ENCODE results near the gene GPHA2.

GPHA2 gene

GRCh38 chr11:64929625-64930024 lies 6.1 kb downstream of the GPHA2 start:
- no peak for DNase-seq (ENCODE audit: low read depth)

- no peak for DNase-seq (ENCODE audit: low read depth)
Measured at GRCh38 chr11:64928957-64929356, 6.7 kb downstream of the GPHA2 start.

- DNase-seq (ENCODE audit: low read depth), result no peak
Measured at GRCh38 chr11:64926689-64927088, 9.0 kb downstream of the GPHA2 start.

GRCh38 chr11:64925536-64926436 lies 9.9 kb downstream of the GPHA2 start:
- no peak for DNase-seq (ENCODE audit: low read depth)

- no peak for DNase-seq (ENCODE audit: low read depth)
Measured at GRCh38 chr11:64924910-64925284, 10.8 kb downstream of the GPHA2 start.

- DNase-seq (ENCODE audit: low read depth), result peak; percentile 90
Measured at GRCh38 chr11:64923944-64924909, 11.5 kb downstream of the GPHA2 start, which contains the start of gene PPP2R5B. PPP2R5B (plus strand) TSS chr11:64924689; CDS start chr11:64925735, 1,046 bp downstream.

- DNase-seq (ENCODE audit: low read depth), result no peak
Measured at GRCh38 chr11:64923151-64923661, 12.5 kb downstream of the GPHA2 start.

- DNase-seq (ENCODE audit: low read depth), result no peak
Measured at GRCh38 chr11:64921384-64921783, 14.3 kb downstream of the GPHA2 start.

GRCh38 chr11:64920124-64920523 lies 15.6 kb downstream of the GPHA2 start:
- DNase-seq (ENCODE audit: low read depth), result no peak

GRCh38 chr11:64919627-64920026 lies 16.1 kb downstream of the GPHA2 start:
- no peak for DNase-seq (ENCODE audit: low read depth)

GRCh38 chr11:64918017-64918416 lies 17.7 kb downstream of the GPHA2 start:
- DNase-seq (ENCODE audit: low read depth), result no peak

GRCh38 chr11:64917663-64917995 lies 18.1 kb downstream of the GPHA2 start:
- DNase-seq (ENCODE audit: low read depth), result no peak

- DNase-seq (ENCODE audit: low read depth), result peak; percentile 97
Measured at GRCh38 chr11:64916775-64917662, 18.7 kb downstream of the GPHA2 start, which contains the start of gene ATG2A. ATG2A (minus strand) TSS chr11:64917209; CDS start chr11:64917135, 74 bp downstream.

GRCh38 chr11:64916040-64916774 lies 19.5 kb downstream of the GPHA2 start:
- DNase-seq (ENCODE audit: low read depth), result peak; percentile 34

GRCh38 chr11:64915376-64915887 lies 20.3 kb downstream of the GPHA2 start:
- DNase-seq (ENCODE audit: low read depth), result no peak

- no peak for DNase-seq (ENCODE audit: low read depth)
Measured at GRCh38 chr11:64914123-64914522, 21.6 kb downstream of the GPHA2 start.

GRCh38 chr11:64913171-64913727 lies 22.4 kb downstream of the GPHA2 start:
- no peak for DNase-seq (ENCODE audit: low read depth)

- DNase-seq (ENCODE audit: low read depth), result no peak
Measured at GRCh38 chr11:64911689-64912088, 24.0 kb downstream of the GPHA2 start.

GRCh38 chr11:64911142-64911541 lies 24.6 kb downstream of the GPHA2 start:
- DNase-seq (ENCODE audit: low read depth), result no peak

- DNase-seq (ENCODE audit: low read depth), result no peak
Measured at GRCh38 chr11:64910451-64911093, 25.1 kb downstream of the GPHA2 start.
